Measurements from ENCODE around the gene ACOX3.

ACOX3 gene

DNA sequence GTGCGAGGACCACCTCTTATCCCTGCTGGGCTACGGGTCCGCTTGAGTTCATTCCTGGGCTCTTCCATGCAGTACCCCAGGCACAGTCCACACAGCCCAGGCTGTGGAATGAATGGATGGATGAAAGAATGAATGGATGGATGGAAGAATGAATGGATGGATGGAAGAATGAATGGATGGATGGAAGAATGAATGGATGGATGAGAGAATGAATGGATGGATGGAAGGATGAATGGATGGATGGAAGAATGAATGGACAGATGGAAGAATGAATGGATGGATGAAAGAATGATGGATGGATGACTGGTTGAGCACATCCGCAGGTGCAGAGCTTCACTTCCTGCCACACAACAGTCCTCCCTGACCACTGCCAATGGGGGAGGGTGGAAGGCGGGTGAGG, 28.2 kb downstream of the ACOX3 start:
- no peak overlapping the region for H3K9ac ChIP-seq
- H3K27ac ChIP-seq, result no peak overlapping the region
- no peaks in the 10 kb centered on the region for H4K20me1 ChIP-seq (ENCODE audit: insufficient read depth)
- no peaks in the 10 kb centered on the region for H3K4me1 ChIP-seq (ENCODE audit: low read depth, poor library complexity, severe bottlenecking)
- H3K36me3 ChIP-seq (ENCODE audit: insufficient read depth), result no peaks in the 10 kb centered on the region
- H3K4me2 ChIP-seq, result no peak overlapping the region
- no peak overlapping the region for H2AFZ ChIP-seq (ENCODE audit: low read depth)
- H3K27me3 ChIP-seq (ENCODE audit: insufficient read depth, low read depth), result no peaks in the 10 kb centered on the region
- H3K79me2 ChIP-seq (ENCODE audit: insufficient read depth, low read depth), result no peaks in the 10 kb centered on the region
- H3K4me3 ChIP-seq (IDR thresholded peaks at IDR 0.05; ENCODE audit: insufficient read depth, low read depth, low read length), result no peak overlapping the region
- TF ChIP-seq, protein P1, sequence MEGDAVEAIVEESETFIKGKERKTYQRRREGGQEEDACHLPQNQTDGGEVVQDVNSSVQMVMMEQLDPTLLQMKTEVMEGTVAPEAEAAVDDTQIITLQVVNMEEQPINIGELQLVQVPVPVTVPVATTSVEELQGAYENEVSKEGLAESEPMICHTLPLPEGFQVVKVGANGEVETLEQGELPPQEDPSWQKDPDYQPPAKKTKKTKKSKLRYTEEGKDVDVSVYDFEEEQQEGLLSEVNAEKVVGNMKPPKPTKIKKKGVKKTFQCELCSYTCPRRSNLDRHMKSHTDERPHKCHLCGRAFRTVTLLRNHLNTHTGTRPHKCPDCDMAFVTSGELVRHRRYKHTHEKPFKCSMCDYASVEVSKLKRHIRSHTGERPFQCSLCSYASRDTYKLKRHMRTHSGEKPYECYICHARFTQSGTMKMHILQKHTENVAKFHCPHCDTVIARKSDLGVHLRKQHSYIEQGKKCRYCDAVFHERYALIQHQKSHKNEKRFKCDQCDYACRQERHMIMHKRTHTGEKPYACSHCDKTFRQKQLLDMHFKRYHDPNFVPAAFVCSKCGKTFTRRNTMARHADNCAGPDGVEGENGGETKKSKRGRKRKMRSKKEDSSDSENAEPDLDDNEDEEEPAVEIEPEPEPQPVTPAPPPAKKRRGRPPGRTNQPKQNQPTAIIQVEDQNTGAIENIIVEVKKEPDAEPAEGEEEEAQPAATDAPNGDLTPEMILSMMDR (conservative IDR thresholded peaks at IDR 0.05; ENCODE audit: low read depth, low read length), result no peak

DNA sequence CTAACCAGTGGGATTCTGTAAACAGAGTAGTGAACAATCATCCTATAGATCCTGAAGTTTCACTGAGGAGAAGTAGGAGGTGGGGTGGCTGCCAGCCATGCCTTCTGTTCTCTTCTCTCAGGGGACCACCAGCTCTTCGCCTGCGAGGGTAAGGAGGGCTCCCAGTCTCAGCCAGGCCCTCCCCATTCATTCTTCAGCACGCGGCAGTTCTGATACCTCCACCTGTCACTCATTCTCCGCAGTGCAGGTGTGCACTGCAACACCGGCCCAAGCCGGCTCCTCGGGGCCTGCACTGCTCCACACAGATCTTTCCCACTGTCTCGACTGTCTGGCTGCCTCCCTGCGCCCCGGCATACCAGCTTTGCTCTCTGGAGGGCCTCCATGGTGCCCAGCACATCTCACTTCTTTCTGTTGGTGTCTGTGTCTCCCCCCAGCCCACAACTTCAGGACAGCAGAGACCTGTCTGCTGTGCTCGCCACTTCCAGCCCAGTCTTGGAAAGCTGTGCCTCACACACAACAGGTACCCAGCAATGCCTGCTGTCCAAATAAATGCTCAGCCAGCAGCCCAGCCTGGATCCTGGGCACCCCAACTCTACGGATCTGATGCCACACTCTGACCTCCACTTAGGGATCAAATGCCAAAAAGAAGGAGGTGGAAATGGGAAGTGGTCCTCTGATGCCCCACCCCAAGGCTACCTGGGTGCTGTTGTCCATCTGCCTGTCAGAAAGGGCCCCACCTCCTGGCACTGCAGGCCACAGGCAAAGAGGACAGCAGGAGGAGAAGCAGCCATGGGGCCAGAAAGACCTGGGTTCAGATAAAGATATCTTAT, 29.0 kb downstream of the ACOX3 start:
- no peaks in the 10 kb centered on the region for H3K36me3 ChIP-seq (ENCODE audit: insufficient read depth)

DNA sequence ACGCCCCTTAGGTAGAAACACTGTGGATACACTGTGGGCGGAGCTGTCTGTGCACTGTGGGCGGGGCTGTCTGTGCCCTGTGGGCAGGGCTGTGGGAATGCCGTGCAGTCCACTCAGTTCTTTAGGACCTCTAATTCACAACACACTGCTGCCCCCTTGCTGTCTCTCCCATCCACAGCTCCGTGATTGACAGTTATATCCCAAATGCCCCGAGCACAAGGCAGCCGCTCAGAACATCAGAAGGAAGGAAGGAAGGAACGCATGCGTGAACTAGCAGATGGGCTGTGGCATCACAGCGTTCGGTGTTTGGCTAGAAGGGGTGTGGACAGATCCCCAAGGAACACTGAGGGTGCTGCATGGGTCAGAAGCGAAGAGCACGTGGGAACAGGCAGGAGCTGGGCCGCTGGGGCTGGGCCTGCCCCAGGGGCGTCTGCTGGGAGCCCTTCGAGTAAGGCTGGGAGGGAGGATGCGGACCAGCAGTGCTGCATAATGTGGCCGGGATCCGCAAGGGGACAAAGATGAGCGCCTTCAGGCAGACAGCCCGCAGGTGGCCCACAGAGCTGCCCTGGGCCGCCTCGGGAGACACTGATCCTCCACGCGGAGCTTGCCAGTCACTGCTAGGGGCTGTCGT, 29.8 kb downstream of the ACOX3 start:
- Histone ChIP-seq H3K9ac (no peak overlapping the region), H3K4me1 (ENCODE audit: low read depth, poor library complexity, severe bottlenecking) (no peaks in the 10 kb centered on the region), H3K27me3 (ENCODE audit: insufficient read depth, low read depth) (no peaks in the 10 kb centered on the region), H2AFZ (ENCODE audit: low read depth) (no peak overlapping the region), H3K27ac (no peak overlapping the region), H3K4me3 (IDR thresholded peaks at IDR 0.05; ENCODE audit: insufficient read depth, low read depth, low read length) (no peak overlapping the region), H3K36me3 (ENCODE audit: insufficient read depth) (no peaks in the 10 kb centered on the region), H3K4me2 (no peak overlapping the region), H3K79me2 (ENCODE audit: insufficient read depth, low read depth) (no peaks in the 10 kb centered on the region), H4K20me1 (ENCODE audit: insufficient read depth) (no peaks in the 10 kb centered on the region)
- TF ChIP-seq, protein P1 (conservative IDR thresholded peaks at IDR 0.05; ENCODE audit: low read depth, low read length), result no peak

More for the DNA sequence above, 29.0 kb downstream of the ACOX3 start:
- H3K4me1 ChIP-seq (ENCODE audit: low read depth, poor library complexity, severe bottlenecking), result no peaks in the 10 kb centered on the region
- H3K9ac ChIP-seq, result no peak overlapping the region
- no peak overlapping the region for H3K4me2 ChIP-seq
- no peaks in the 10 kb centered on the region for H3K79me2 ChIP-seq (ENCODE audit: insufficient read depth, low read depth)
- no peaks in the 10 kb centered on the region for H3K27me3 ChIP-seq (ENCODE audit: insufficient read depth, low read depth)
- no peak overlapping the region for H3K4me3 ChIP-seq (IDR thresholded peaks at IDR 0.05; ENCODE audit: insufficient read depth, low read depth, low read length)
- TF ChIP-seq, protein P1 (conservative IDR thresholded peaks at IDR 0.05; ENCODE audit: low read depth, low read length), result no peak
- H3K27ac ChIP-seq, result no peak overlapping the region
- no peaks in the 10 kb centered on the region for H4K20me1 ChIP-seq (ENCODE audit: insufficient read depth)
- H2AFZ ChIP-seq (ENCODE audit: low read depth), result no peak overlapping the region

DNA sequence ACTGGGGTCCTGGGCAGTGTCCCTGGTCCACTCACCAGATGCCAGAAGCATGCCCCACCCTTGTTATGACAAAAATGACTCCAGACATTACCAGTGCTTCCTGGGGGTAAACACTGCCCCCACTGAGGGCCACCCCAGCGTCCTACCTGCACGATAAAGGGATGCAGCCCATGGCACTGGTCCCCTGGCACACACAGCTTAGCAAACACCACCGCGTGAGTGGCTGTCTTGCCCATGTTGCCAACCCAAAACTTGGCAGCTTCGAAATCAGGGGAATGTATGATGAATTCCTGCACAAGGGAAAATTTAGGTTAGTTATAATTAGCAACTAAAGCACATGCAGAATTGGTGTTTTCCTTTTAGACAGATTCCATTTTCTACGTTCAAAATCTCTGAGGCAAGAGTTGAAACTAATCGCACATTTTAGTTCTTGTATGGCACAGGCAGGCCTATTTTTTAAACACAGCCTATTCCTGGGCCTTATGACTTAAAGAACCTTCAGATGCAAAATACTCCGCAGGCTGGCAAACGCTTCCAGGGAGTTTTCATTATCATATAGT, 30.4 kb downstream of the ACOX3 start:
- no peak overlapping the region for H3K4me2 ChIP-seq
- no peak overlapping the region for H3K9ac ChIP-seq
- H3K27ac ChIP-seq, result no peak overlapping the region
- no peaks in the 10 kb centered on the region for H4K20me1 ChIP-seq (ENCODE audit: insufficient read depth)
- H3K4me1 ChIP-seq (ENCODE audit: low read depth, poor library complexity, severe bottlenecking), result no peaks in the 10 kb centered on the region
- H3K4me3 ChIP-seq (IDR thresholded peaks at IDR 0.05; ENCODE audit: insufficient read depth, low read depth, low read length), result no peak overlapping the region
- H3K36me3 ChIP-seq (ENCODE audit: insufficient read depth), result no peaks in the 10 kb centered on the region
- H3K27me3 ChIP-seq (ENCODE audit: insufficient read depth, low read depth), result no peaks in the 10 kb centered on the region
- no peak overlapping the region for H2AFZ ChIP-seq (ENCODE audit: low read depth)
- no peaks in the 10 kb centered on the region for H3K79me2 ChIP-seq (ENCODE audit: insufficient read depth, low read depth)
- TF ChIP-seq, protein P1 (conservative IDR thresholded peaks at IDR 0.05; ENCODE audit: low read depth, low read length), result no peak

Measured in KMS-11 (cell line).